ENCODE measurements around the gene HS3ST2. TPM values are rescaled to one million over a fixed set of nuclear protein-coding genes. Genes with fewer than 3 reads are reported as not detected.

The HS3ST2 gene
- total RNA-seq, 1 donor from 2014 or later: not detected

GRCh38 chr16:22843122-22843521 is 29.2 kb downstream of the HS3ST2 start:
- no peak for TF ChIP-seq CTCF (IDR thresholded peaks at IDR 0.05; ENCODE audit: unreplicated experiment)
- Mint-ChIP-seq H3K27ac (no peak overlapping the region), H3K36me3 (no peaks in the 10 kb centered on the region), H3K4me1 (no peaks in the 10 kb centered on the region), H3K4me3 (no peak overlapping the region), H3K27me3 (ENCODE audit: low read depth) (peaks cover 30% of the 10 kb centered on the region), H3K9me3 (no peaks in the 10 kb centered on the region)
- DNase-seq (ENCODE audit: low spot score in 2 of 2, unreplicated experiment in 2 of 2): no peak

GRCh38 chr16:22843856-22844255 is 29.9 kb downstream of the HS3ST2 start:
- Mint-ChIP-seq H3K9me3 (no peaks in the 10 kb centered on the region), H3K4me1 (no peaks in the 10 kb centered on the region), H3K27ac (no peak overlapping the region), H3K36me3 (no peaks in the 10 kb centered on the region), H3K4me3 (no peak overlapping the region), H3K27me3 (ENCODE audit: low read depth) (peaks cover 26% of the 10 kb centered on the region)
- TF ChIP-seq CTCF (IDR thresholded peaks at IDR 0.05; ENCODE audit: unreplicated experiment): no peak
- no peak for DNase-seq (ENCODE audit: low spot score in 2 of 2, unreplicated experiment in 2 of 2)

- Mint-ChIP-seq H3K9me3 (no peaks in the 10 kb centered on the region), H3K4me3 (no peak overlapping the region), H3K4me1 (no peaks in the 10 kb centered on the region), H3K27me3 (ENCODE audit: low read depth) (peaks cover 29% of the 10 kb centered on the region), H3K27ac (no peak overlapping the region), H3K36me3 (no peaks in the 10 kb centered on the region)
- no peak for DNase-seq (ENCODE audit: low spot score in 2 of 2, unreplicated experiment in 2 of 2)
- no peak for TF ChIP-seq CTCF (IDR thresholded peaks at IDR 0.05; ENCODE audit: unreplicated experiment)
Measured at GRCh38 chr16:22844416-22844815, 30.5 kb downstream of the HS3ST2 start.

GRCh38 chr16:22847100-22847499 is 33.1 kb downstream of the HS3ST2 start:
- H3K4me3 Mint-ChIP-seq: no peak overlapping the region
- H3K27ac Mint-ChIP-seq: no peak overlapping the region
- H3K9me3 Mint-ChIP-seq: no peaks in the 10 kb centered on the region

GRCh38 chr16:22847690-22848089 is 33.7 kb downstream of the HS3ST2 start:
- no peak for DNase-seq (ENCODE audit: low spot score in 2 of 2, unreplicated experiment in 2 of 2)
- TF ChIP-seq CTCF (IDR thresholded peaks at IDR 0.05; ENCODE audit: unreplicated experiment): no peak
- Mint-ChIP-seq H3K27ac (no peak overlapping the region), H3K36me3 (no peaks in the 10 kb centered on the region), H3K27me3 (ENCODE audit: low read depth) (peaks cover 34% of the 10 kb centered on the region), H3K9me3 (no peaks in the 10 kb centered on the region), H3K4me3 (no peak overlapping the region), H3K4me1 (no peaks in the 10 kb centered on the region)

More at GRCh38 chr16:22847100-22847499, 33.1 kb downstream of the HS3ST2 start:
- Mint-ChIP-seq H3K27me3 (ENCODE audit: low read depth) (peaks cover 29% of the 10 kb centered on the region), H3K36me3 (no peaks in the 10 kb centered on the region), H3K4me1 (no peaks in the 10 kb centered on the region)
- DNase-seq (ENCODE audit: low spot score in 2 of 2, unreplicated experiment in 2 of 2): no peak
- no peak for TF ChIP-seq CTCF (IDR thresholded peaks at IDR 0.05; ENCODE audit: unreplicated experiment)

- DNase-seq (ENCODE audit: low spot score in 2 of 2, unreplicated experiment in 2 of 2): no peak
- peaks cover 37% of the 10 kb centered on the region for H3K27me3 Mint-ChIP-seq (ENCODE audit: low read depth)
- no peaks in the 10 kb centered on the region for H3K9me3 Mint-ChIP-seq
- no peaks in the 10 kb centered on the region for H3K4me1 Mint-ChIP-seq
- H3K4me3 Mint-ChIP-seq: no peak overlapping the region
- TF ChIP-seq CTCF (IDR thresholded peaks at IDR 0.05; ENCODE audit: unreplicated experiment): no peak
- H3K36me3 Mint-ChIP-seq: no peaks in the 10 kb centered on the region
- H3K27ac Mint-ChIP-seq: no peak overlapping the region
Measured at GRCh38 chr16:22848451-22848850, 34.5 kb downstream of the HS3ST2 start.
